Measurements from ENCODE around the gene AOPEP. TPM values are rescaled to one million over a fixed set of nuclear protein-coding genes. Genes with fewer than 3 reads are reported as not detected.

The AOPEP gene
- total and polyA plus RNA-seq, 4 donors, result 210 to 311 (median 285) TPM

- Histone ChIP-seq H3K4me3 (ENCODE audit: low read length in 2 of 2) (peak overlapping the region; percentile 48 to 60), H3K36me3 (ENCODE audit: control insufficient read depth in 1 of 2, insufficient read depth in 2 of 2, low read length in 1 of 2) (no peaks in the 10 kb centered on the region), H3K27ac (ENCODE audit: low read depth in 1 of 2, low read length in 2 of 2) (peak overlapping the region; percentile 84 to 99), H3K27me3 (ENCODE audit: control insufficient read depth in 1 of 2, insufficient read depth in 2 of 2, low read length in 1 of 2) (no peaks in the 10 kb centered on the region), H3K4me1 (ENCODE audit: control insufficient read depth in 1 of 2, insufficient read depth in 2 of 2, low read length in 2 of 2) (peaks cover 0 to 11% of the 10 kb centered on the region in 2 donors), H3K9me3 (ENCODE audit: control insufficient read depth, low read length) (no peaks in the 10 kb centered on the region)
- no peak for DNase-seq
- intact Hi-C loops (cut with DNase I), result loop anchor here in 1 of 2 donors (5.0 kb wide), 1 partner anchor 34 kb away; no protein-coding TSS in a partner anchor
- WGBS, 2 donors, result 3 to 4% methylated on average over 15 of the region's 15 CpGs
- ATAC-seq (ENCODE audit: low FRiP score), result peak; percentile 73
Observed at GRCh38 chr9:95055851-95056551, 329.5 kb downstream of the AOPEP start.

GRCh38 chr9:95057101-95057500 lies 330.6 kb downstream of the AOPEP start:
- Histone ChIP-seq H3K36me3 (ENCODE audit: control insufficient read depth in 1 of 2, insufficient read depth in 2 of 2, low read length in 1 of 2) (no peaks in the 10 kb centered on the region), H3K27ac (ENCODE audit: low read depth in 1 of 2, low read length in 2 of 2) (peak overlapping the region; percentile 62 to 67), H3K4me1 (ENCODE audit: control insufficient read depth in 1 of 2, insufficient read depth in 2 of 2, low read length in 2 of 2) (peaks cover under 1 to 11% of the 10 kb centered on the region in 2 donors), H3K9me3 (ENCODE audit: control insufficient read depth, low read length) (no peaks in the 10 kb centered on the region), H3K27me3 (ENCODE audit: control insufficient read depth in 1 of 2, insufficient read depth in 2 of 2, low read length in 1 of 2) (no peaks in the 10 kb centered on the region), H3K4me3 (ENCODE audit: low read length in 2 of 2) (peak overlapping the region; percentile 48 to 60)
- DNase-seq, result no peak
- intact Hi-C loops (cut with DNase I), result loop anchor here in 1 of 2 donors (5.0 kb wide), 1 partner anchor 35 kb away; no protein-coding TSS in a partner anchor
- WGBS, 2 donors, result 3 to 7% methylated on average over 10 of the region's 10 CpGs
- ATAC-seq (ENCODE audit: low FRiP score), result no peak

- ATAC-seq (ENCODE audit: low FRiP score) (no peak), DNase-seq (peak in 1 of 2 donors; percentile 66)
- H3K4me1 ChIP-seq (ENCODE audit: control insufficient read depth in 1 of 2, insufficient read depth in 2 of 2, low read length in 2 of 2), result peaks cover 2 to 11% of the 10 kb centered on the region in 2 donors
- WGBS, 2 donors, result 8% methylated on average over 7 of the region's 7 CpGs
- H3K27ac ChIP-seq (ENCODE audit: low read depth in 1 of 2, low read length in 2 of 2), result peak overlapping the region; percentile 83 to 87
- H3K27me3 ChIP-seq (ENCODE audit: control insufficient read depth in 1 of 2, insufficient read depth in 2 of 2, low read length in 1 of 2), result no peaks in the 10 kb centered on the region
- H3K9me3 ChIP-seq (ENCODE audit: control insufficient read depth, low read length), result no peaks in the 10 kb centered on the region
- peak overlapping the region; percentile 0 to 48 for H3K4me3 ChIP-seq (ENCODE audit: low read length in 2 of 2)
- peaks cover 0 to 1% of the 10 kb centered on the region in 2 donors for H3K36me3 ChIP-seq (ENCODE audit: control insufficient read depth in 1 of 2, insufficient read depth in 2 of 2, low read length in 1 of 2)
- intact Hi-C loops (cut with DNase I), result loop anchor here in 1 of 2 donors (5.0 kb wide), 1 partner anchor 36 kb away; no protein-coding TSS in a partner anchor
Observed at GRCh38 chr9:95058121-95058785, 331.8 kb downstream of the AOPEP start.

GRCh38 chr9:95058795-95059386 lies 332.4 kb downstream of the AOPEP start:
- Histone ChIP-seq H3K4me3 (ENCODE audit: low read length in 2 of 2) (peak overlapping the region in 1 of 2 donors; percentile 0), H3K4me1 (ENCODE audit: control insufficient read depth in 1 of 2, insufficient read depth in 2 of 2, low read length in 2 of 2) (peaks cover 2 to 11% of the 10 kb centered on the region in 2 donors), H3K27me3 (ENCODE audit: control insufficient read depth in 1 of 2, insufficient read depth in 2 of 2, low read length in 1 of 2) (no peaks in the 10 kb centered on the region), H3K36me3 (ENCODE audit: control insufficient read depth in 1 of 2, insufficient read depth in 2 of 2, low read length in 1 of 2) (peaks cover 0 to 1% of the 10 kb centered on the region in 2 donors), H3K9me3 (ENCODE audit: control insufficient read depth, low read length) (no peaks in the 10 kb centered on the region), H3K27ac (ENCODE audit: low read depth in 1 of 2, low read length in 2 of 2) (peak overlapping the region; percentile 57 to 87)
- ATAC-seq (ENCODE audit: low FRiP score), result no peak
- intact Hi-C loops (cut with DNase I), result loop anchor here in 1 of 2 donors (5.0 kb wide), 1 partner anchor 37 kb away; no protein-coding TSS in a partner anchor
- 14 to 19% methylated on average over 7 of the region's 7 CpGs for WGBS, 2 donors
- DNase-seq, result peak in 1 of 2 donors; percentile 50

DNA sequence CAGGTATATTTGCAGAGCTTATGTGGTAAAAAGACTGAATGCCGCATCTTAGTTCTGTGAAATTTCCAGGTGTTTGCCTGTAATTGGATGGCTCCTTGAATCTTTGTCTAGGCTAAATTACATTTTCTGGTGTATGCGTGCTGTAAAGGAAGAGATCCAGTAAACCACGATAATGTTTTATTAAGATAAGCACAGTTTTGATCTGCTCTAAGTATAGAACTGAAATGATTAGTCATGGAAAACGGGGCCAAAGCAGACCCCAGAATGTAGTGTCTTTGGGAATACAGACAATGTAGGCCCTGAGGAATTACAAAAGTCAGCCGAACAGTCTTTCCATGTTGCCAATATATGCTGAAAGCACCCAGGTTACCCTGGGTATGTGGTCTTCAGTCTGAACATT lies 333.7 kb downstream of the AOPEP start:
- no peak for DNase-seq
- no peaks in the 10 kb centered on the region for H3K27me3 ChIP-seq (ENCODE audit: control insufficient read depth in 1 of 2, insufficient read depth in 2 of 2, low read length in 1 of 2)
- 3 to 7% methylated on average over 5 of the region's 5 CpGs for WGBS, 2 donors
- intact Hi-C loops (cut with DNase I), result no loop called here
- ATAC-seq (ENCODE audit: low FRiP score), result no peak
- no peaks in the 10 kb centered on the region for H3K9me3 ChIP-seq (ENCODE audit: control insufficient read depth, low read length)
- H3K27ac ChIP-seq (ENCODE audit: low read depth in 1 of 2, low read length in 2 of 2), result peak overlapping the region in 1 of 2 donors; percentile 73
- H3K36me3 ChIP-seq (ENCODE audit: control insufficient read depth in 1 of 2, insufficient read depth in 2 of 2, low read length in 1 of 2), result peaks cover 0 to 1% of the 10 kb centered on the region in 2 donors
- peaks cover 2 to 11% of the 10 kb centered on the region in 2 donors for H3K4me1 ChIP-seq (ENCODE audit: control insufficient read depth in 1 of 2, insufficient read depth in 2 of 2, low read length in 2 of 2)
- no peak overlapping the region for H3K4me3 ChIP-seq (ENCODE audit: low read length in 2 of 2)

- peak overlapping the region in 1 of 2 donors; percentile 25 for H3K27ac ChIP-seq (ENCODE audit: low read depth in 1 of 2, low read length in 2 of 2)
- ATAC-seq (ENCODE audit: low FRiP score), result no peak
- peaks cover 0 to 1% of the 10 kb centered on the region in 2 donors for H3K36me3 ChIP-seq (ENCODE audit: control insufficient read depth in 1 of 2, insufficient read depth in 2 of 2, low read length in 1 of 2)
- no peaks in the 10 kb centered on the region for H3K9me3 ChIP-seq (ENCODE audit: control insufficient read depth, low read length)
- H3K4me3 ChIP-seq (ENCODE audit: low read length in 2 of 2), result no peak overlapping the region
- H3K27me3 ChIP-seq (ENCODE audit: control insufficient read depth in 1 of 2, insufficient read depth in 2 of 2, low read length in 1 of 2), result no peaks in the 10 kb centered on the region
- intact Hi-C loops (cut with DNase I), result no loop called here
- DNase-seq, result no peak
- WGBS, 2 donors, result 8 to 15% methylated on average over 2 of the region's 2 CpGs
- H3K4me1 ChIP-seq (ENCODE audit: control insufficient read depth in 1 of 2, insufficient read depth in 2 of 2, low read length in 2 of 2), result peaks cover 2 to 13% of the 10 kb centered on the region in 2 donors
Observed at GRCh38 chr9:95060916-95061315, 334.4 kb downstream of the AOPEP start.

DNA sequence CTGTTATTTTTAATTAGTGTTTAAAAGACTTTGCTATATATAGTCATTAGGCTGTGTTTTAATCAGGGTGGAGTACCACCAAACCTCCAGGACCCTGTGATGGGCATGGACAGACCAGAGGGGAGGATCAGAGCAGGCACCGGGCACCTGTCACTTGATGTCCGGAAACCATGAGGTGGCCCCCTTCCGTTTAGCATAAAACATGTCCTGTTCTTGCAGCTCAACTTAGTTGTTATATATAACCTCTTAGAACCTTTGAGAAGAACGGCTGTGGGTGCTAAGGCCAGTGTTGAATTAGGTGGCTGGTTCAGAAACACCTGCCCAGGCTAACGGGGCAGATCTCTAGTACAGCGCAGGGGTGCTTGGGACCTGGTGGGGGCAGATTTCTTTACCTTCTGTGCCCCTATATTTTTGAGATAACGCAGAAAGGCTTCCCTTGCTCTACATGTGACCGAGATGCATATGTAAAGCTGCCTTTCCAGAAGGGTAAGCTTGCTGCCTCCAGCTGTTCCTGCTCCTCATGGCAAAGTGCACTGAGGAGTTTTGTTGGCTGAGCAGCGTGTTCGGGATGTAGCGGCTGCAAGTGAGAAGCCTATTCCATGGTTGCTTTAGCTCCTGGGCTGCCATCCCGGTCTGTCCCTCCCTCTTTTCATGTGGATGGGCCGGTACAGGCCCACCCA lies 335.6 kb downstream of the AOPEP start:
- intact Hi-C loops (cut with DNase I), result no loop called here
- no peaks in the 10 kb centered on the region for H3K9me3 ChIP-seq (ENCODE audit: control insufficient read depth, low read length)
- DNase-seq (no peak), ATAC-seq (ENCODE audit: low FRiP score) (no peak)
- H3K27ac ChIP-seq (ENCODE audit: low read depth in 1 of 2, low read length in 2 of 2), result peak overlapping the region; percentile 29 to 69
- H3K4me3 ChIP-seq (ENCODE audit: low read length in 2 of 2), result no peak overlapping the region
- peaks cover 2 to 11% of the 10 kb centered on the region in 2 donors for H3K4me1 ChIP-seq (ENCODE audit: control insufficient read depth in 1 of 2, insufficient read depth in 2 of 2, low read length in 2 of 2)
- H3K27me3 ChIP-seq (ENCODE audit: control insufficient read depth in 1 of 2, insufficient read depth in 2 of 2, low read length in 1 of 2), result no peaks in the 10 kb centered on the region
- H3K36me3 ChIP-seq (ENCODE audit: control insufficient read depth in 1 of 2, insufficient read depth in 2 of 2, low read length in 1 of 2), result peaks cover 0 to 1% of the 10 kb centered on the region in 2 donors
- 17 to 19% methylated on average over 13 of the region's 13 CpGs for WGBS, 2 donors

DNA sequence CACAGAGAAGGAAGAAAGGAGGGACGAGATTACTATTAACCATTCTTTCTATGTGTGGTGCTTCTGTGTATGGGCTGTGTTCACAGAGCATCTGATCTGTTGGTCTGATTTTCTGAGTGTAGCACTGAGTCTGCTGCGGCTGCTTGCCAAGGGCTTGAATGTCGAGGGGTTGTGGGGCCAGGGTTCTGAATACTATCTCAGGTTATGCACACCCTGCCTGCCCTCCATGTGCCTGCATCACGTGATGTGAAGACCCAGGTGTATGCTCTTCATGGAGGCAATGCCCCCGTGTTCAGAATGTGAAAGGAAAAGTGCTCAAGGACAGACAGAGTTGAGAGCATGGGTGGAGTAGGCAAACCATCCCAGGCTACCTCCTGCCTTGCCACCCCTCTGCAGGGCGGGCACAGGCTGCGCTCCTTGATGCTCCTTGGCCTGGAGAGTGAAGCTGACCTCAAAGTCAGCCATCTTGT lies 336.1 kb downstream of the AOPEP start:
- Histone ChIP-seq H3K27me3 (ENCODE audit: control insufficient read depth in 1 of 2, insufficient read depth in 2 of 2, low read length in 1 of 2) (no peaks in the 10 kb centered on the region), H3K36me3 (ENCODE audit: control insufficient read depth in 1 of 2, insufficient read depth in 2 of 2, low read length in 1 of 2) (peaks cover under 1 to 1% of the 10 kb centered on the region in 2 donors), H3K4me1 (ENCODE audit: control insufficient read depth in 1 of 2, insufficient read depth in 2 of 2, low read length in 2 of 2) (peaks cover 2 to 14% of the 10 kb centered on the region in 2 donors), H3K9me3 (ENCODE audit: control insufficient read depth, low read length) (no peaks in the 10 kb centered on the region), H3K27ac (ENCODE audit: low read depth in 1 of 2, low read length in 2 of 2) (peak overlapping the region in 1 of 2 donors; percentile 29), H3K4me3 (ENCODE audit: low read length in 2 of 2) (no peak overlapping the region)
- no peak for DNase-seq
- WGBS, 2 donors, result 19 to 26% methylated on average over 7 of the region's 7 CpGs
- ATAC-seq (ENCODE audit: low FRiP score), result no peak
- intact Hi-C loops (cut with DNase I), result no loop called here

Measured in aorta (tissue), 5 donors.